IMR-90 (cell line): ENCODE results near the gene SPATC1L. TPM values are rescaled to one million over a fixed set of nuclear protein-coding genes. Genes with fewer than 3 reads are reported as not detected.
A peak's percentile ranks its signal among the peaks of the same experiment; 100 is the strongest.

ENCODE experiments used
- ATAC-seq: fragments of 200-7000 bp; cut with Tn5 transposase; 2 replicates; pipeline ENCODE4 v1.9.1; 2020; ENCODE audit warnings: low read depth, mild to moderate bottlenecking, moderate library complexity
- BruUV-seq: library from RNA; stranded (reverse); fragments of 400-500 nt; replicated peaks from 2 replicates; lab custom pipeline; 2021; lab: Mats Ljungman, UMichigan
- CTCF ChIA-PET: fragments of 300-600 bp; formaldehyde crosslinking; extraction: SDS; loops from one replicate; lab custom pipeline; 2021; ENCODE audit warnings: antibody characterized with exemption; lab: Yijun Ruan, JAX
- POLR2A ChIA-PET: fragments of 300-600 bp; sonication (Branson Sonifier 250); formaldehyde crosslinking; loops from one replicate; lab custom pipeline; 2022; ENCODE audit warnings: antibody characterized with exemption; ENCODE audit not compliant: unreplicated experiment; lab: Charles Lee
- DNase-seq: peaks from one replicate; pipeline ENCODE4 v3.0.0; 2013
- H2AFZ ChIP-seq: replicated peaks from 2 replicates; pipeline ENCODE3; 2013; ENCODE audit warnings: low read length, mild to moderate bottlenecking; ENCODE audit not compliant: poor library complexity
- H2AK5ac ChIP-seq: 2 replicates; pipeline ENCODE4 v1.6.1; 2013; ENCODE audit warnings: low read depth, low read length, inconsistent platforms
- H2AK9ac ChIP-seq: replicated peaks from 2 replicates; pipeline ENCODE3; 2013; ENCODE audit warnings: mild to moderate bottlenecking, low read depth, low read length, moderate library complexity; ENCODE audit not compliant: poor library complexity
- H2BK120ac ChIP-seq: 2 replicates; pipeline ENCODE4 v1.6.1; 2013; ENCODE audit warnings: low read depth, low read length, inconsistent platforms
- H2BK15ac ChIP-seq: 3 replicates; pipeline ENCODE4 v1.6.1; 2013; ENCODE audit warnings: low read depth, low read length, inconsistent platforms
- H2BK20ac ChIP-seq: 2 replicates; pipeline ENCODE4 v1.6.1; 2013; ENCODE audit warnings: low read depth, mild to moderate bottlenecking, inconsistent platforms, low read length, moderate library complexity
- H2BK5ac ChIP-seq: 2 replicates; pipeline ENCODE4 v1.6.1; 2013; ENCODE audit warnings: mild to moderate bottlenecking, low read depth, low read length, inconsistent platforms; ENCODE audit not compliant: poor library complexity, severe bottlenecking
- H3K14ac ChIP-seq: replicated peaks from 2 replicates; pipeline ENCODE4 v1.6.1; 2013; ENCODE audit warnings: low read depth, low read length, inconsistent platforms
- H3K18ac ChIP-seq: 2 replicates; pipeline ENCODE4 v1.6.1; 2013; ENCODE audit warnings: low read depth, low read length, control low read depth
- H3K23ac ChIP-seq: 2 replicates; pipeline ENCODE4 v1.6.1; 2013; ENCODE audit warnings: low read depth, low read length, inconsistent platforms
- H3K27ac ChIP-seq: 2 replicates; pipeline ENCODE4 v1.5.1; 2013; ENCODE audit warnings: mild to moderate bottlenecking, control low read depth, low read length; ENCODE audit not compliant: insufficient read depth
- H3K27me3 ChIP-seq: 2 replicates; pipeline ENCODE4 v1.6.1; 2013; ENCODE audit warnings: low read length; ENCODE audit not compliant: control insufficient read depth, insufficient read depth
- H3K36me3 ChIP-seq: 2 replicates; pipeline ENCODE4 v1.6.1; 2013; ENCODE audit warnings: low read length, mixed read lengths; ENCODE audit not compliant: control insufficient read depth, insufficient read depth
- H3K4ac ChIP-seq: 2 replicates; pipeline ENCODE4 v1.6.1; 2013; ENCODE audit warnings: low read depth, low read length, inconsistent platforms
- H3K4me1 ChIP-seq: 2 replicates; pipeline ENCODE4 v1.6.1; 2013; ENCODE audit warnings: low read length, mixed read lengths; ENCODE audit not compliant: control insufficient read depth, insufficient read depth
- H3K4me2 ChIP-seq: 2 replicates; pipeline ENCODE4 v1.6.1; 2013; ENCODE audit warnings: low read depth, mild to moderate bottlenecking, control low read depth, low read length, moderate library complexity
- H3K4me3 ChIP-seq: 2 replicates; pipeline ENCODE4 v1.5.1; 2013; ENCODE audit warnings: low read depth, mild to moderate bottlenecking, control low read depth, low read length, moderate library complexity; ENCODE audit not compliant: insufficient read depth
- H3K56ac ChIP-seq: 2 replicates; pipeline ENCODE4 v1.6.1; 2013; ENCODE audit warnings: low read length, inconsistent platforms; ENCODE audit not compliant: insufficient read depth; ENCODE audit errors: extremely low read depth
- H3K79me1 ChIP-seq, 2 experiments: 2 replicates each; pipeline ENCODE4 v1.6.1; 2013; ENCODE audit warnings: low read length in 2 of 2, inconsistent platforms in 1 of 2, low read depth in 1 of 2
- H3K9ac ChIP-seq: 2 replicates; pipeline ENCODE4 v1.6.1; 2013; ENCODE audit warnings: low read depth, low read length, control low read depth
- H3K9me1 ChIP-seq: 2 replicates; pipeline ENCODE4 v1.6.1; 2013; ENCODE audit warnings: low read length, inconsistent platforms; ENCODE audit not compliant: insufficient read depth
- H3K9me3 ChIP-seq: 2 replicates; pipeline ENCODE4 v1.6.1; 2013; ENCODE audit warnings: low read length; ENCODE audit not compliant: control insufficient read depth, insufficient read depth
- H4K20me1 ChIP-seq: 2 replicates; pipeline ENCODE4 v1.6.1; 2013; ENCODE audit warnings: low read length, inconsistent platforms; ENCODE audit not compliant: insufficient read depth
- H4K5ac ChIP-seq: 2 replicates; pipeline ENCODE4 v1.6.1; 2013; ENCODE audit warnings: mild to moderate bottlenecking, low read depth, low read length, control low read depth
- H4K8ac ChIP-seq, 2 experiments: 2 replicates each; pipeline ENCODE4 v1.6.1; 2013; ENCODE audit warnings: low read depth in 2 of 2, low read length in 2 of 2, control low read depth in 1 of 2, inconsistent platforms in 1 of 2
- H4K91ac ChIP-seq: 2 replicates; pipeline ENCODE4 v1.6.1; 2013; ENCODE audit warnings: low read depth, low read length, inconsistent platforms; ENCODE audit not compliant: insufficient read depth
- RAD21 ChIP-seq: IDR thresholded peaks from 2 replicates; pipeline ENCODE4 v1.6.1; 2012; ENCODE audit warnings: low read length, improper control_type of control experiment
- WGBS, 2 experiments: methylation state at CpG; one replicate each; pipeline versions ENCODE4 v1.1.5 to v1.1.7; 2013; ENCODE audit warnings: missing lambda C conversion rate in 2 of 2; ENCODE audit not compliant: insufficient read length in 1 of 2; ENCODE audit errors: extremely low coverage in 2 of 2; 5-methylcytosine and 5-hydroxymethylcytosine counted together
- dilution Hi-C: fragments of 300-500 bp; cut with HindIII; formaldehyde crosslinking; loops from one replicate; pipeline ENCODE4 v1.14.3; 2018; ENCODE audit warnings: low sequenced_read_pairs; ENCODE audit not compliant: unreplicated experiment
- in situ Hi-C: fragments of 300-500 bp; cut with MboI; formaldehyde crosslinking; loops from 3 replicates; pipeline ENCODE4 v1.14.3; 2019; ENCODE audit warnings: low sequenced_read_pairs, inconsistent platforms, mixed read lengths
- intact Hi-C: fragments of 100-400 bp; cut with micrococcal nuclease; formaldehyde crosslinking; loops from 2 replicates; pipeline ENCODE4 v1.10.0; 2022
- polyA plus RNA-seq, 3 experiments: library from polyadenylated mRNA; depleted of rRNA; stranded (reverse); fragments of >200 nt; gene quantifications; 2 replicates each; pipeline ENCODE4 v1.2.3, GENCODE V29; 2012; ENCODE audit warnings: low replicate concordance in 1 of 3
- total RNA-seq: library from RNA; depleted of rRNA; stranded (reverse); fragments of >200 nt; gene quantifications from 2 replicates; pipeline ENCODE4 v1.2.3, GENCODE V29; 2012

Gene SPATC1L
- total and polyA plus RNA-seq, 2 of the 4 experiments (the other 2 are of a cell fraction) = 3.8 to 17.2 TPM

GRCh38 chr21:46119637-46120271, 64.5 kb downstream of the SPATC1L start:
- DNase-seq = no peak
- Histone ChIP-seq H2AK5ac (no peak overlapping the region), H2BK120ac (no peak overlapping the region), H4K91ac (no peak overlapping the region), H3K27ac (no peak overlapping the region), H2BK15ac (no peak overlapping the region), H3K9ac (no peak overlapping the region), H3K14ac (no peak overlapping the region), H3K27me3 (no peaks in the 10 kb centered on the region), H3K4me3 (no peak overlapping the region), H3K36me3 (peaks cover 98% of the 10 kb centered on the region), H3K9me1 (peaks cover 27% of the 10 kb centered on the region), H4K8ac (no peak overlapping the region), H4K5ac (no peak overlapping the region), H4K20me1 (peaks cover 91% of the 10 kb centered on the region), H3K4me1 (peaks cover 9% of the 10 kb centered on the region; the same call in 1 of the 2 replicates), H2BK5ac (peak overlapping the region; percentile 0), H3K23ac (no peak overlapping the region), H3K56ac (no peak overlapping the region), H3K9me3 (peaks cover 3% of the 10 kb centered on the region), H3K18ac (no peak overlapping the region), H3K4me2 (no peak overlapping the region), H2BK20ac (no peak overlapping the region), H2AFZ (peak overlapping the region; percentile 51), H3K79me1 (peaks cover 23 to 100% of the 10 kb centered on the region in 2 experiments), H3K4ac (no peak overlapping the region), H2AK9ac (peak overlapping the region; percentile 91)
- no peak for TF ChIP-seq RAD21
- CTCF ChIA-PET = no interaction called here
- ATAC-seq = no peak
- intact Hi-C loops (no loop called here), in situ Hi-C loops (no loop called here), dilution Hi-C loops (no loop called here)
- WGBS, 2 experiments = 94% methylated on average over 3 of the region's 14 CpGs; no CpG with 5 or more reads in 1 of the 2 experiments
- POLR2A ChIA-PET = no interaction called here
- no TSS peak for BruUV-seq
